Lower lobe of right lung (tissue), 2 donors: ENCODE measurements around the gene ARID3A. TPM values are rescaled to one million over a fixed set of nuclear protein-coding genes. Genes with fewer than 3 reads are reported as not detected.

Experiments
- ATAC-seq, 2 donors: fragments of 200-7000 bp; cut with Tn5 transposase; one replicate each; pipeline ENCODE4 v1.9.1; 2020 to 2022; ENCODE audit warnings: mild to moderate bottlenecking in 2 of 2, moderate library complexity in 2 of 2
- DNase-seq: peaks from one replicate; pipeline ENCODE4 v3.0.0-alpha.2; 2020
- H3K27ac ChIP-seq: fragments of 200-600 bp; one replicate; pipeline ENCODE4 v1.8.0; 2022
- H3K27me3 ChIP-seq: fragments of 200-600 bp; one replicate; pipeline ENCODE4 v1.8.0; 2022; ENCODE audit warnings: low read depth
- H3K36me3 ChIP-seq: fragments of 200-600 bp; one replicate; pipeline ENCODE4 v1.8.0; 2022; ENCODE audit warnings: mild to moderate bottlenecking
- H3K4me1 ChIP-seq: fragments of 200-600 bp; one replicate; pipeline ENCODE4 v1.8.0; 2022
- H3K4me3 ChIP-seq: fragments of 200-600 bp; one replicate; pipeline ENCODE4 v1.8.0; 2022; ENCODE audit warnings: mild to moderate bottlenecking
- H3K9me3 ChIP-seq: fragments of 200-600 bp; one replicate; pipeline ENCODE4 v1.8.0; 2022
- intact Hi-C: fragments of 100-400 bp; cut with DNase I; formaldehyde crosslinking; loops from one replicate; pipeline ENCODE4 v1.11.0; 2022
- total RNA-seq: library from RNA; stranded (reverse); fragmentation: NEBNext Ultra II Directional; extraction: Animal tissue kit (Norgen Biotek cat#: 25700); gene quantifications from one replicate; pipeline ENCODE4 v1.2.1, GENCODE V29; 2021
- TF ChIP-seq, protein P1 (sequence below): fragments of 200-600 bp; IDR thresholded peaks from one replicate; pipeline ENCODE4 v1.8.0; 2022; ENCODE audit warnings: antibody characterized with exemption, mild to moderate bottlenecking
- donor health status: DM: no; HTN: yes; CAD: no; lungs with severe emphysema.

Gene ARID3A
- total RNA-seq, 1 donor from 2014 or later = 16.9 TPM

- ATAC-seq = peak; percentile 96 to 98
- peak; percentile 95 for DNase-seq
- Histone ChIP-seq H3K4me3 (peak overlapping the region; percentile 16), H3K27ac (peak overlapping the region; percentile 65), H3K36me3 (peaks cover 7% of the 10 kb centered on the region), H3K4me1 (peaks cover 48% of the 10 kb centered on the region), H3K27me3 (no peaks in the 10 kb centered on the region), H3K9me3 (no peaks in the 10 kb centered on the region)
- TF ChIP-seq, protein P1, sequence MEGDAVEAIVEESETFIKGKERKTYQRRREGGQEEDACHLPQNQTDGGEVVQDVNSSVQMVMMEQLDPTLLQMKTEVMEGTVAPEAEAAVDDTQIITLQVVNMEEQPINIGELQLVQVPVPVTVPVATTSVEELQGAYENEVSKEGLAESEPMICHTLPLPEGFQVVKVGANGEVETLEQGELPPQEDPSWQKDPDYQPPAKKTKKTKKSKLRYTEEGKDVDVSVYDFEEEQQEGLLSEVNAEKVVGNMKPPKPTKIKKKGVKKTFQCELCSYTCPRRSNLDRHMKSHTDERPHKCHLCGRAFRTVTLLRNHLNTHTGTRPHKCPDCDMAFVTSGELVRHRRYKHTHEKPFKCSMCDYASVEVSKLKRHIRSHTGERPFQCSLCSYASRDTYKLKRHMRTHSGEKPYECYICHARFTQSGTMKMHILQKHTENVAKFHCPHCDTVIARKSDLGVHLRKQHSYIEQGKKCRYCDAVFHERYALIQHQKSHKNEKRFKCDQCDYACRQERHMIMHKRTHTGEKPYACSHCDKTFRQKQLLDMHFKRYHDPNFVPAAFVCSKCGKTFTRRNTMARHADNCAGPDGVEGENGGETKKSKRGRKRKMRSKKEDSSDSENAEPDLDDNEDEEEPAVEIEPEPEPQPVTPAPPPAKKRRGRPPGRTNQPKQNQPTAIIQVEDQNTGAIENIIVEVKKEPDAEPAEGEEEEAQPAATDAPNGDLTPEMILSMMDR = no peak
- intact Hi-C loops = no loop called here
Observed at GRCh38 chr19:934865-935479, 9.1 kb downstream of the ARID3A start.

DNA sequence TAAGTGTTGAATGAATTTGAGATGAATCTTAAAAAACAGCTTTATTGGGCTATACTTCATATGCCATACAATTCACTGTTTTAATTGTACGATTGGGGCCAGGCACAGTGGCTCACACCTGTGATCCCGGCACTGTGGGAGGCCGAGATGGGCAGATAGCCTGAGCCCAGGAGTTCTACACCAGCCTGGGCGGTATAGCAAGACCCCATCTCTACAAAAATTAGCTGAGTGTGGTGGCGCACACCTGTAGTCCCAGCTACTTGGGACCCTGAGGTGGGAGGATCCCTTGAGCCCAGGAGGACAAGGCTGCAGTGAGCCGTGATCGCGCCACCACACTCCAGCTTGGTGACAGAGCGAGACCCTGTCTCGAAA lies 10.3 kb downstream of the ARID3A start:
- ATAC-seq = no peak

DNA sequence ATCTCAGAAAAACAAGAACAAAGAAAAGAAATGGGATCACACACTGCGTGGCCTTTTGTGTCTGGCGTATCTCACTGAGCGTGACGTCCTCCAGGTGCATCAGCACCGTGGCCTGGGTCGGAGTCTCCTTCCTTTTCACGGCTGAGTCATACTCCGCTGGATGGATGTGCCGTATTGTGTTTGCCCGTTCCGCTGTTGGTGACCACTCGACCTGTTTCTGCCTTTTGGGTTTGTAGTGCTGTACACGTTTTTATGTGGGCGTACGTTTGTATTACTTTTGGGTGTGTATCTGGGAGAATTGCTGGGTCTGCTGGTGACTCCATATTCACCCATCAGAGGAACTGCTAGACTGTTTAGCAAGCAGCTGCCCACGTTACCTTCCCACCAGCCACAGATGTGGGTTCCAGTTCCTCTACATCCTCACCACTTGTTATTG lies 11.4 kb downstream of the ARID3A start:
- peaks cover 63% of the 10 kb centered on the region for H3K4me1 ChIP-seq
- intact Hi-C loops = no loop called here

More for the DNA sequence above, 10.3 kb downstream of the ARID3A start:
- no peak for DNase-seq
- Histone ChIP-seq H3K9me3 (no peaks in the 10 kb centered on the region), H3K4me1 (peaks cover 59% of the 10 kb centered on the region), H3K27me3 (no peaks in the 10 kb centered on the region), H3K27ac (no peak overlapping the region), H3K36me3 (peaks cover 4% of the 10 kb centered on the region), H3K4me3 (no peak overlapping the region)
- TF ChIP-seq, protein P1 = no peak
- intact Hi-C loops = no loop called here

DNA sequence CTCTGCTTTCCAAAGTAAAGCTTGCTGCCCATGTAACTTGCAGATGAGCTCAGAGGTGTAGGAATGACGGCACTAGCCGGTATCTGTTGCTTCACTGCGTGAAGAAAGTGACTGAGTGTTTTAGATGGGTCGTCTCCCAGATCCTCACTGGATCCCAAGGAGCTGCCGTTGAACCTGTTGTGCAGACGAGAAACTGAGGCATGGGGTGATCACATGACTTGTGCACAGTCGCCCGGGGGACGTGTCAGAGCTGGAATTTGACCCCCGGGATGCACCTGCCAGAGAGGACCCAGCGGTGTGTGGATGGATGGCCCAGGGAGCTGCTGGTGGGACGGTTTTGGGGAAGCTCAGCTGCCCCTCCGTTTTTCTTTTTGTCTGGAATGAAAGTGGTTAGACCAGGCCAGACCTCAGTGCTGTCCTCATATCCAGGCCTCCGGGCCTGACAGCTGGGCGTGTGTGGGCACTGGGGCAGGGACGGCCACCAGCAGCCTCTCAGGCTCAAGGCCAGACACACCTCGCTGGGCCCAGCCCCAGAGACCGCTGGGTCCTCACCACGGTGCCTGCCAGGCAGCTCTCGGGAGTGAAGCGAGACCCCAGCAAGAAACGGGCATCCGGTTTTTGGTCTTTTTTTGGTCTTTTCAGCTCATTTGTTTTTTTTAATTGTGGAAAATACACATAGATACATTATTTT lies 12.5 kb downstream of the ARID3A start:
- Histone ChIP-seq H3K4me1 (peaks cover 53% of the 10 kb centered on the region), H3K4me3 (no peak overlapping the region), H3K9me3 (no peaks in the 10 kb centered on the region), H3K36me3 (peaks cover 4% of the 10 kb centered on the region), H3K27me3 (no peaks in the 10 kb centered on the region), H3K27ac (no peak overlapping the region)
- ATAC-seq (no peak), DNase-seq (no peak)
- intact Hi-C loops = no loop called here
- TF ChIP-seq, protein P1 = no peak

More for the DNA sequence above, 11.4 kb downstream of the ARID3A start:
- ATAC-seq (no peak), DNase-seq (no peak)
- H3K9me3 ChIP-seq = no peaks in the 10 kb centered on the region
- peaks cover 4% of the 10 kb centered on the region for H3K36me3 ChIP-seq
- H3K27me3 ChIP-seq = no peaks in the 10 kb centered on the region
- TF ChIP-seq, protein P1 = no peak
- no peak overlapping the region for H3K4me3 ChIP-seq
- H3K27ac ChIP-seq = no peak overlapping the region

DNA sequence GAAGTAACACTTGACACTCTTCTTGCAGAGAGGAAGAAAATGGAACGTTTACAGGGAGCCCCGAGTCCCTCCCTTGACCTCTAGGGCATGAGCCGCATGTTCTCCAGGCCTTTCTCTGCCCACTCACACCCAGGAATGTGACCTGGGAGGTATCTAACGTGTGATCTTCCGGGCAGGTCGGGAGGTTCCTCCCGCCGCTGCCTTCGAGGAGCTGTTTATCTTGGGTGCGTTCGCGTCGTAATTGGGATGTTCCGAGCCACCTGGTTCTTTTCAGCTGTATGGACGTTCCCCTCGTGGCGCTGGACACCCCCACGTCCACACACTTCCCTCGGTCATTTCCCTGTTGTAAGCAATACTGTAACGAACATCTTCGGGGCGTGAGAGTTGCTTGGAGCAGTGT lies 13.6 kb downstream of the ARID3A start:
- no peak overlapping the region for H3K4me3 ChIP-seq
- DNase-seq = no peak
- intact Hi-C loops = no loop called here
- H3K27ac ChIP-seq = no peak overlapping the region
- H3K9me3 ChIP-seq = no peaks in the 10 kb centered on the region
- H3K27me3 ChIP-seq = no peaks in the 10 kb centered on the region
- H3K36me3 ChIP-seq = peaks cover 4% of the 10 kb centered on the region
- TF ChIP-seq, protein P1 = no peak
- no peak for ATAC-seq
- peaks cover 42% of the 10 kb centered on the region for H3K4me1 ChIP-seq
